NCI-H1092 (cell line): ENCODE results near the gene ELMOD2.

Experiments
- DNase-seq: peaks from one replicate; lab custom pipeline; 2025; lab: John Stamatoyannopoulos, UW

Gene ELMOD2

DNA sequence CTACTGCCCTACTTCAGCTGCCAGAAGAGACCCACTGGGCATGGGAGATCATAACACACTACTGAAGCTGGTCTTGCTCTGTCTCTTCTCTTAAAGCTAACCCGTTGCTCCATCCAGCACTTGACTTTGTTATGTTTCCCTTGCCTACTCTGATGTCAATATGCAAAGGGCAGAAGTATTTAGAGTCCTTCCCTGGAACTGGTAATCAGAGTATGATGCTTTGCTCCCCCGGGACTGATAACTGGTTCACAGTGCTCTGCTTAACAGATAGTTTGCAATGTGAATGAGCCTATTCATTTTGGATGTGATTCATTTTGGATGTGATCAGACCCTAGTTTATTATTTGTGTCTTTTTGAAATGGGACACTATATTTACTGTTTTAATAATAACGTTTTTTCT lies 57.1 kb downstream of the ELMOD2 start:
- DNase-seq = no peak

DNA sequence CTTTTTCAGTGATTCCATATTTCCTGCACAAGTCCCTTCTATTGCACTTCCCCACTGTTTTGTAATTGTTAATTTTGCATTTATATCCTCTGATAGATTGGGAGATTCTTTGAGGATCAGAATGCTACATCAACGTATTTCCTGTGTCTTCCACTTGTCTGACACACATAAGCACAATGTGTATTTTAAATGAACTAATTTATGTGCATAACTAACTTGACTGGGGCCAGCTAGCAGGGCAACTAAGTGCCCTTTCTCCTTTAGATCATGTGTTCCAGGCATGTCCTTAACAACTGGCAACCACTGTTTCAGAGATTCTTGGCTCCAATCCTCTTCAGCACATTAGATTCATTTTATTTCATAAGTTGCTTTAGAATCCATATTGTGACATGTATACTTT lies 60.5 kb downstream of the ELMOD2 start:
- no peak for DNase-seq

DNA sequence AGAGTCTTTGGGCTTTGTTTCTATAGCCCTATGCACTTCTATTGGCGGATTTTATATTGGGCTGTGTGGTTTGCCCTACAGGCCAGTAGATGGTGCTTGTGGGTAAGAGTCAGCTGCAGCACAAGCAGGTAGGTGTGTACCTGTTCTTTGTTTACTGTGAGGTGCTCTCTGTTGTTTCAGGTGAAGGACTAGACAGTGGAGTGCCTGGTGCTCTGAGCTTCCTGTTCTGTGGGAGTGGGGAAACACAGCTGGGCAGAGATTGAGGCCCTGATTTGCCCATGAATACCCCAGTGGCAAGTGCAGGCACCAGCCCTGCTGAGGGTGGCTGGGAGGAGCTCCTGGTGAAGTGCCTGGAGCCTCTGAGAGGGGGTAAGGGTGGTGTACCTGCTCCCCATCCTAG lies 71.1 kb downstream of the ELMOD2 start:
- no peak for DNase-seq

DNA sequence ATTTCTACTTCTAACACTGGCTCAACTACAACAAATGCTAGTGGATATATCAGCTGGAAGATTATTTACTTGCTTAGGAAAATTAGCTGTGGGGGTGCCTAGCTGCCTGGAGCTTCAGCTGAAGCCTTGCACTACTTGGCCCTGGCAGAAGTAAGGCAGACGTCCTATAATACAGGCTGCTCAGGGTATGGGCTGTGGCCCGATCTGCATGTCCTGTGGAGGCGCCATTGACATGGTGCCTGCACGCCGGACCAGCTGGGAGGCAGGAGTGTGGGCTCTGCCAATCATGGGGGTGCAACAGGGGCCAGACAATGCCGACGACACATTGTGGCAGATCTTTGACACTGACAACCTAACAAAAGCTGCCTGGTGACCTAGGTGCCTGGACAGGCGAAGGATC lies 76.4 kb downstream of the ELMOD2 start:
- no peak for DNase-seq

DNA sequence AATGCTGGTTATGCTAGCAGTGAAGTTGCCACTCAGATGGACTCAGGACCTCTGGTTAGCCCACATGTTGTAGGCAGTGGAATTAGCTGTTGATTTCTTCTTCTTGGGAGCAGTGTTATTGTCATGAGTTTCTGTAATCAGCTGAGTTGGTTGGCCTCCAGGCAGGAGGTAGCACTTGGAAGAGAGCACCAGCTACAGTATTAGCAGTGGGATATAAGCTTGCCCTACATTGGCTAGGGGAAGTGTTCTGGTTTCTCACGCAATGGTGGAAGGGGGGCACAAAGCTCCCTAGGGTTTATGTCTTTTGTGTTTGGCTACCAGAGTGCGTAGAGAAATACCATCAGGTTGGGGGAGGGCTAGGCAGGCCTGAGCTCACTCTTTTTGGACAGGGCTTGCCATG lies 78.7 kb downstream of the ELMOD2 start:
- no peak for DNase-seq

DNA sequence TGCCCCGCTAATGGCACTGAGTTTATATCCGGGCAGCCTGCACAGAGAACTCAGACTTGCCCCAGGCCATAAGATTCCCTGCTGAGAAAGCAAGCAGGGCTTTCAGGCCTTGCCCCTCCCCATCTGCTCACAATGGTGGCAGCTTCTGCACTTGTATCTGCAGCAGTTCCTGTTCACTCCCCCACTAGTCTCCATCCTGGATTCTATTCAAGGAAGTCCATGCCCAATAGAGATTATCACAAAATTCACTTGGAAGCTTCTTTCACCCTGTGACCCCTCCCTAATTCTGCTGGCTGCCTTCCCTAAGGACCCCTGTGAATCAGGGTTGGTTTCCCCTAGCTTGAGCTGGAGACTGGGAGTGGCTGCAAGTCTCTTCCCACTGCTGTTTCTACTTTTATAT lies 79.3 kb downstream of the ELMOD2 start:
- DNase-seq = no peak
